GM18861 (cell line): Measurements from ENCODE around the gene STING1.
"Not testable (repeated sequence)": the region's sequence is repeated elsewhere in the genome, so short reads cannot be mapped to it uniquely, and the experiment has no call there.

Experiments used
- ATAC-seq: cut with Tn5 transposase; IDR thresholded peaks from one replicate; pipeline ENCODE4 v1.9.1; 2021; ENCODE audit not compliant: unreplicated experiment

The STING1 gene

DNA sequence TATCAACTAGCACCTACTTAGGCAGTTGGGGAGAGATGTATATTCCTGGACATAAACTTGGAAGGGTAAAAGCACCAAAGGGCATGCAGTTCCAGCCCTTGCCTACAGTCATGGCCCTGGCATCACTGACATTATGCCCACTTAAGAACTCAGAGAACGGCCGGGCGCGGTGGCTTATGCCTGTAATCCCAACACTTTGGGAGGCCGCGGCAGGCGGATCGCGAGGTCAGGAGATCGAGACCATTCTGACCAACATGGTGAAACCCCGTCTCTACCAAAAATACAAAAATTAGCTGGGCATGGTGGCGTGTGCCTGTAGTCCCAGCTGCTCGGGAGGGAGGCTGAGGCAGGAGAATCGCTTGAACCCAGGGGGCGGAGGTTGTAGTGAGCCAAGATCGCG is 42.1 kb downstream of the STING1 start:
- not testable (repeated sequence) for ATAC-seq

DNA sequence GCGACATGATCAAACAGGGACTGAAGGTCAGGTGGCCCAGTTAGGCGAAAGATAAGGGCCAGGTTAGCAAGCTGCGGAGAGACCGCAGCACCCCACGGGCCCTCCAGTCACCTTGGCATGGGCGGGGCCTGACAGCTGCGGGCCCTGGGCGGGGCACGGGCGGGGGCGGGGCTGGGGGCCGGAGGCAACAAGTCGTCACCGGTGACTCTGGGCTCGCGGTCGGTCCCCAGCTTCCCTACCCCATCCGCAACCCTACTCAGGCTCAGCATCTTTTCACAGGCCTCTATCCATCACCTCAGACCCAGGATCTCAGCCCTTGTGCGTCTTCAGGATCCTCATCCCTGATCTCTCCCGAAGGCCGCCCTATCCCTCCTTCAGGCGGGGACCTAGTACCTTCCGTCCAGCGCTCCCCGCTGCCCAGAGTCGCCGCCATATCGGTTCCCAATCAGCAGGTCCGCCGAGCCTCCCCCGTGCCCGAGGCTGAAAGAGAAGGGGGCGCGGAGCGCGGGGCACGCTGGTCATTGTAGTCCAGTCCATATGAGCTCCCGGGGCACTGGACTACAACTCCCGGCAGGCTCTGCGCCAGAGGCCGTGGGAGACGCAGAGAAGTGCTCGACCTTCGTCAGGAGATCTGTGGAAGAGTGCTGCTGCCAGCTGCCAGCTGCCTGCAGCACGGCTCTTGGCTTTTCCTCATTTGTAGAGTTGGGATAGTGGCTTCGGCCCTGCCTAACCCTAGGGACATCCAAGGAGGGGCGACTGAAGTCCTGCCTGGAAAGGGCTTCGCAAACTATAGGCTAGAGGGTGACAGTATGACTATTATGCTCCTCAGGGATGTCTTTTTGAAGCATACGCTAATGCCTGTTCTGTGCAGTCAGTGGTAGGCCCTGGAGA is 43.3 kb downstream of the STING1 start, which contains the start of gene DNAJC18:
Gene DNAJC18 (minus strand): TSS at position 513 of the 891 bp plus-strand sequence. CDS start 80 bp downstream, at position 433.
- ATAC-seq: peak; percentile 61

DNA sequence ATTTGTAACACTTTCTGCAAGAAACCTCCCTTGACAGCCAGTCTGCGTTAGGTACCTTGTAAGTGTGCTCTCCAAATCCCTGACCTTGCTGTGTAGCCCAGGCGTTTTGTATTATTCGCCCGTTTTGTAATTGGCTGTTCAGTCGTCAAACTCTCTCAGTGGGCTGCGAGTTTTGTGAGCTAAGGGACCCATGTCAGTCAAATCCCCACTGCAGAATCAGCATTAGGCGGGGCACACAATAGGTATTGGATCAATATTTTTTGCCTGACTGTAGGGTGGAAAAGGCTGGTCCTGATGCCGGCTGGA is 43.9 kb downstream of the STING1 start:
- no peak for ATAC-seq

DNA sequence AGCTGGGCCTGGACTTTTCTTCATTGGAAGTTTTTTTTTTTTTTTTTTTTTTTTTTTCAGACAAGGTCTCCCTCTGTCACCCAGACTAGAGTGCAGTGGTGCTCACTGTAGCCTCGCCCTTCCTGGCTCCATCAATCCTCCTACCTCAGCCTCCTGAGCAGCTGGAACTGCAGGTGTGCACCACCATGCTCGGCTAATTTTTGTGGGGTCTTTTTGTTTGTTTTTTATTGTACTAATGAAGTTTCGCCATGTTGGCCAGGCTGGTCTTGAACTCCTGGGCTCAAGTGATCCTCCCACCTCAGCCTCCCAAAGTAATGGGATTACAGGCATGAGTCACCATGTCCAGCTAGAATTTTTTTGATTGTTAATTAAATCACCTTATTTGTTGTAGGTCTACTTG is 46.9 kb downstream of the STING1 start:
- no peak for ATAC-seq

DNA sequence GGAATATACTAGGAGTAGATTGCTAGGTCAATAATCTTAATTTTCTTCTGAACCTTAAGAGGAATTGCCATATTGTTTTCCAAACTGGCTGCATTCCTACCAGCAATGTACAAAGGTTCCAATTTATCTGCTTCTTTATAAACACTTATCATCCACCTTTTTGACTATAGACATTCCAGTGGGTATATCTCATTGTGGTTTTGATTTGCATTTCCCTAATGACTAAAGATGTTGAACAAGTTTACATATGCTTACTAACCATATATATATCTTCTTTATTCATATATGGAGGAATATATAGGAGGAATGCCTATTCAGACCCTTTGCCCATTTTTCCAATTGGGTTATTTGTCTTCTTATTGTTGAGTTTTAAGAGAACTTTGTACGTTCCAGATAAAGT is 50.9 kb downstream of the STING1 start:
- no peak for ATAC-seq

DNA sequence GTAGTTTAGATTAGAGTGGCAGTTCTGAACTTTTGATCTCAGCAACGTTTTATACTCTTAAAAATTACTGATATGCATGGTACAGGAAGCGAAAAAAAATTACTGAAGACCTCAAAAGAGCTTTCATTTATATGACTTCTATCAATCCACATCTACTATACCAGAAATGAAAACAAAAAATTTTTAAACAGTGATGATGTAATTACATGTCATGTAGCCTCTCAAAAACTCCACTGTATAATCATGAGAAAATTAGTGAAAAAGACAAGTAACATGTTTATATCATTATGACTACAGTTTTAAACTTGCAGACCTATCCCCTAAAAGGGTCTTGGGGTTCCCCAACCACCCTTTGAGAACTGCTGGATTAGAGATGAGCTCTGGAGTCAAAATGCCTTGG is 52.5 kb downstream of the STING1 start:
- ATAC-seq: no peak

DNA sequence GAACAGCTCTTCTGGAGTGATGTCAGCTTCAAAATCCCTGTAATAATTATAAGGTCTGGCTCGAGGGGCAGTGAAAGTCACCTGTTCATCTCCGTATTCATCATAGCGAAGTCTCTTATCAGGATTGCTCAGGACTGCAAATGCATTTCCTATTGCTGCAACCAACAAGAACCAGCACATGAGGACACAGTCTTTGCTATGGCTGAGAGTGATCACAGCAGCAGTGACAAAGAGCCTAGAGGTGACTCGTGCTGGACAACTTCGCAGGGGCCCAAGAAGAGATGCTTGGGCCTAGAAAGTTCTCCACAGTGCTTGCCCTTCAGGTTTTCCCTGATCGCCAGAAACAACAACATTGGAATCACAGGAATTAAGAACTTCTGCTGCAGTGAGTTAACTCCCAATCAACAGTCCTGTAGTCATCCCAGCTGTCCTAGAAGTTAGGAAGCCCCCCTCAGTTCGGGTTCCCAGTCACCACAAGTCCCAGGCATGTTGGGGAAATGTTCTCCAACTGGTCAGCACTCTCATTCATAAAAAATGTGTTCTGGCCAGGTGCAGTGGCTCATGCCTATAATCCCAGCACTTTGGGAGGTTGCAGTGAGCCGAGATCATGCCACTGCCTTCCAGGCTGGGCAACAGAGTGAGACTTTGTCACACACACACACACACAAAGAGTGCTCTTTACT is 56.2 kb downstream of the STING1 start:
- ATAC-seq: no peak
